Upper lobe of left lung (tissue), 6 donors: ENCODE results near the gene ZNF831. TPM values are rescaled to one million over a fixed set of nuclear protein-coding genes. Genes with fewer than 3 reads are reported as not detected.

Source experiments
- ATAC-seq, 2 donors: fragments of 200-7000 bp; cut with Tn5 transposase; one replicate each; pipeline ENCODE4 v1.9.1; 2022; ENCODE audit warnings: mild to moderate bottlenecking in 2 of 2, moderate library complexity in 2 of 2; ENCODE audit not compliant: low FRiP score in 2 of 2
- DNase-seq, 2 donors: peaks; one replicate each; pipeline ENCODE4 v3.0.0-alpha.2; 2019 to 2020
- H3K27ac ChIP-seq, 4 donors: fragments of 200-600 bp; sonication (generic); one replicate each; pipeline ENCODE4 v1.5.1; 2016 to 2019
- H3K27me3 ChIP-seq, 4 donors: fragments of 200-600 bp; sonication (generic); one replicate each; pipeline ENCODE4 v1.5.1; 2017 to 2019
- H3K36me3 ChIP-seq, 4 donors: fragments of 200-600 bp; sonication (generic); one replicate each; pipeline ENCODE4 v1.5.1; 2016 to 2019
- H3K4me1 ChIP-seq, 4 donors: fragments of 200-600 bp; sonication (generic); one replicate each; pipeline ENCODE4 v1.5.1; 2018 to 2019
- H3K4me3 ChIP-seq, 4 donors: fragments of 200-600 bp; sonication (generic); one replicate each; pipeline ENCODE4 v1.5.1; 2017 to 2019; ENCODE audit warnings: mild to moderate bottlenecking in 2 of 4, moderate library complexity in 1 of 4
- H3K9me3 ChIP-seq, 4 donors: fragments of 200-600 bp; sonication (generic); one replicate each; pipeline ENCODE4 v1.5.1; 2018 to 2019
- CTCF ChIP-seq, 6 experiments: fragments of 450-650 bp in 4 of 6; fragments of 200-600 bp in 2 of 6; sonication (generic) in 2 of 6; IDR thresholded peaks; one replicate each; pipeline ENCODE4 v1.5.1; 2016 to 2019; ENCODE audit warnings: antibody characterized with exemption in 6 of 6
- EP300 ChIP-seq, 4 donors: sonication (generic); formaldehyde crosslinking; IDR thresholded peaks; one replicate each; pipeline ENCODE4 v1.5.1; 2017; ENCODE audit warnings: antibody characterized with exemption in 4 of 4, control low read depth in 2 of 4
- POLR2A ChIP-seq, 4 donors: fragments of 450-650 bp; IDR thresholded peaks; one replicate each; pipeline ENCODE4 v1.5.1; 2016 to 2017; ENCODE audit warnings: antibody characterized with exemption in 4 of 4, mild to moderate bottlenecking in 2 of 4
- POLR2AphosphoS5 ChIP-seq, 2 donors: sonication (generic); formaldehyde crosslinking; IDR thresholded peaks; one replicate each; pipeline ENCODE4 v1.5.1; 2017; ENCODE audit warnings: antibody characterized with exemption in 2 of 2
- WGBS, 2 donors: methylation state at CpG; one replicate each; pipeline ENCODE4 v1.1.5; 2017 to 2018; 5-methylcytosine and 5-hydroxymethylcytosine counted together
- total RNA-seq, 6 donors: library from RNA; depleted of rRNA in 4 of 6; stranded (reverse); fragments of >200 nt in 4 of 6; gene quantifications; one replicate each; pipeline versions ENCODE4 v1.1.0 to v1.2.1, GENCODE V29; 2016 to 2021
- donor health status: DM: no; HTN: no; CAD: no; lungs with moderate emphysema.
- donor health status: DM: no; HTN: yes; CAD: no; lungs with severe emphysema.

The ZNF831 gene
- total RNA-seq, 6 donors from 2014 or later: 0.98 to 6.2 (median 2.8) TPM

DNA sequence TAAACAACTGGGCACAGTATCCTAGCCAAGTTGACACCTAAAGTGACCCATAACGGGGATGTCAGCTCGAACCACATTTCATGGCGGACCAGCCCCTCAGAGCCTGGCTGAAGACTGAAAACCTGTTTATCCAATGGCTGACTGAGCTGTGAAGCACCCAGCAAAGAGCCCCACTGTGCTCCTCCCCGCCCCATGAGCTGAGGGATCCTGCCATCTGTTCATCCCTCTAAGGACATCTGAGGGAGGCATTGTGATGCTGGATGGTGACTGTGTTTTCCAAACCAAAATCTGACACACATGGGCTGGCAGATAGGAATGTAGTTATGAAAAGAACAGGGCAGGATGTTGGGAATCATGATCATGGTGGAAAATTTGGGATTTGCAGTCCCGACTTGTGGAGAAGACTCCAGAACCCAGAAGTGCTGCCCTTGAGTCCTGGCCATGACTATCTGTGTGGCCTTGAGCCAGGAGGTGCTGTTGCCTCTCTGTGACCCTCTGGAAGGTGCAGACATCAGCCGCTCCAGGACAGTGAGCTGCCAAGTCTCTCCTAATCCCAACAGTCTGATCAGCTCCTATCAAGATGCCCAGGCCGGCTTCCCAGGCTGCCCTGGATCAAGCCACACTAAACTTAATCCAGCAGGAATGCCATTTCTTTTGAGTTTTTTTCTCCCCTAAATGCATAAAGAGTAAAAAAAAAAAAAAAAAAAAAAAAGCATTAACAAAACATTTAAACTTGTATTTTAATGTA, 142.5 kb downstream of the ZNF831 start:
- 88 to 92% methylated on average over 5 to 7 of the region's 7 CpGs for WGBS, 2 donors
- Histone ChIP-seq H3K9me3 (no peaks in the 10 kb centered on the region), H3K27ac (no peak overlapping the region), H3K36me3 (no peaks in the 10 kb centered on the region), H3K27me3 (peaks cover 0 to 7% (median 0%) of the 10 kb centered on the region in 4 donors), H3K4me3 (no peak overlapping the region), H3K4me1 (peaks cover 0 to under 1% (median 0%) of the 10 kb centered on the region in 4 donors)
- DNase-seq (no peak), ATAC-seq (no peak)
- TF ChIP-seq POLR2A (IDR thresholded peaks at IDR 0.05) (no peak), EP300 (IDR thresholded peaks at IDR 0.05) (no peak), POLR2AphosphoS5 (IDR thresholded peaks at IDR 0.05) (no peak), CTCF (IDR thresholded peaks at IDR 0.05) (no peak)

- DNase-seq (no peak), ATAC-seq (no peak)
- H3K4me1 ChIP-seq: no peaks in the 10 kb centered on the region
- no peaks in the 10 kb centered on the region for H3K36me3 ChIP-seq
- H3K4me3 ChIP-seq: no peak overlapping the region
- no peaks in the 10 kb centered on the region for H3K9me3 ChIP-seq
- WGBS, 2 donors: 86 to 94% methylated on average over 3 of the region's 3 CpGs
- TF ChIP-seq POLR2A (IDR thresholded peaks at IDR 0.05) (no peak), CTCF (IDR thresholded peaks at IDR 0.05) (no peak), POLR2AphosphoS5 (IDR thresholded peaks at IDR 0.05) (no peak), EP300 (IDR thresholded peaks at IDR 0.05) (no peak)
- no peaks in the 10 kb centered on the region for H3K27me3 ChIP-seq
- H3K27ac ChIP-seq: no peak overlapping the region
These were observed 143.6 kb downstream of the ZNF831 start for GRCh38 chr20:59307270-59307669.

Other genes starting within 250 kb of the ZNF831 start
- gene NELFCD, start 182.6 kb upstream of the ZNF831 start, total RNA-seq: 10 to 100 TPM; 42.3 to 99.5 (median 48.7) TPM
- gene CTSZ, start 156.6 kb upstream of the ZNF831 start, total RNA-seq: 100 to 1,000 TPM; 196 to 503 (median 397) TPM
- 1 to 10 TPM; 1.5 to 9.3 (median 2.6) TPM for gene TUBB1, start 144.4 kb upstream of the ZNF831 start, total RNA-seq
- 10 to 100 TPM; 18.9 to 75.0 (median 32.3) TPM for gene ATP5F1E, start 131.5 kb upstream of the ZNF831 start, total RNA-seq
- 10 to 100 TPM in 5 of 6 donors, 1 to 10 TPM in 1; 5.2 to 77.1 (median 46.0) TPM for gene PRELID3B, start 121.0 kb upstream of the ZNF831 start, total RNA-seq
- 1 to 10 TPM in 2 of 6 donors, under 1 TPM in 2, not detected in 2; 0.27 to 3.2 (median 1.5) TPM for gene EDN3, start 136.8 kb downstream of the ZNF831 start, total RNA-seq